Mesendoderm (in vitro differentiated cells): Measurements from ENCODE around the gene PALLD.

Experiments
- DNase-seq: peaks from one replicate; pipeline ENCODE4 v3.0.0; 2013
- H2AK5ac ChIP-seq: 2 replicates; pipeline ENCODE4 v1.6.1; 2013; ENCODE audit warnings: low read length, inconsistent platforms
- H2BK120ac ChIP-seq: 2 replicates; pipeline ENCODE4 v1.6.1; 2013; ENCODE audit warnings: low read depth, mild to moderate bottlenecking, low read length, moderate library complexity, mixed read lengths
- H2BK15ac ChIP-seq: replicated peaks from 2 replicates; pipeline ENCODE4 v1.6.1; 2013; ENCODE audit warnings: low read depth, mild to moderate bottlenecking, moderate library complexity
- H2BK5ac ChIP-seq: 2 replicates; pipeline ENCODE4 v1.6.1; 2013; ENCODE audit warnings: low read length, inconsistent platforms
- H3K18ac ChIP-seq: 2 replicates; pipeline ENCODE4 v1.6.1; 2013; ENCODE audit warnings: mild to moderate bottlenecking, low read length, mixed read lengths
- H3K23ac ChIP-seq: one replicate; pipeline ENCODE4 v1.6.1; 2013; ENCODE audit warnings: low read length
- H3K27ac ChIP-seq: 2 replicates; pipeline ENCODE4 v1.5.1; 2013; ENCODE audit warnings: low read depth, mild to moderate bottlenecking, inconsistent platforms, low read length, moderate library complexity
- H3K27me3 ChIP-seq: 2 replicates; pipeline ENCODE4 v1.6.1; 2013; ENCODE audit warnings: low read length, control low read depth, mild to moderate bottlenecking, inconsistent platforms; ENCODE audit not compliant: insufficient read depth, poor library complexity
- H3K36me3 ChIP-seq: 2 replicates; pipeline ENCODE4 v1.6.1; 2013; ENCODE audit warnings: low read length, inconsistent platforms; ENCODE audit not compliant: control insufficient read depth, insufficient read depth
- H3K4ac ChIP-seq: one replicate; pipeline ENCODE4 v1.6.1; 2013; ENCODE audit warnings: low read depth, mild to moderate bottlenecking, low read length, moderate library complexity
- H3K4me1 ChIP-seq: 2 replicates; pipeline ENCODE4 v1.6.1; 2013; ENCODE audit warnings: low read depth, low read length, inconsistent platforms; ENCODE audit not compliant: control insufficient read depth
- H3K4me2 ChIP-seq: 2 replicates; pipeline ENCODE4 v1.6.1; 2013; ENCODE audit warnings: low read length
- H3K4me3 ChIP-seq: 2 replicates; pipeline ENCODE4 v1.5.1; 2013; ENCODE audit warnings: mild to moderate bottlenecking, low read length
- H3K56ac ChIP-seq: one replicate; pipeline ENCODE4 v1.6.1; 2013; ENCODE audit warnings: low read length
- H3K79me1 ChIP-seq: 2 replicates; pipeline ENCODE4 v1.6.1; 2013; ENCODE audit warnings: low read length, inconsistent platforms
- H3K79me2 ChIP-seq: 2 replicates; pipeline ENCODE4 v1.6.1; 2013; ENCODE audit warnings: mild to moderate bottlenecking, low read length; ENCODE audit not compliant: control insufficient read depth, insufficient read depth
- H3K9ac ChIP-seq: 2 replicates; pipeline ENCODE4 v1.6.1; 2013; ENCODE audit warnings: low read length, inconsistent platforms
- H4K5ac ChIP-seq: one replicate; pipeline ENCODE4 v1.6.1; 2013; ENCODE audit warnings: low read length
- H4K8ac ChIP-seq: one replicate; pipeline ENCODE4 v1.6.1; 2013; ENCODE audit warnings: low read depth, mild to moderate bottlenecking, control low read depth, low read length, moderate library complexity
- WGBS: extraction: QIAGEN DNeasy Blood & Tissue Kit; methylation state at CpG from one replicate; pipeline ENCODE4 v1.1.7; 2013; ENCODE audit warnings: low lambda C conversion rate, missing lambda C conversion rate; ENCODE audit not compliant: insufficient coverage; ENCODE audit errors: extremely low coverage; 5-methylcytosine and 5-hydroxymethylcytosine counted together

PALLD gene

GRCh38 chr4:168622600-168622999 is 125.7 kb downstream of the PALLD start:
- no CpG with 5 or more reads among the region's 5 CpGs for WGBS
- no peak overlapping the region for H3K27ac ChIP-seq

GRCh38 chr4:168623011-168623410 is 126.2 kb downstream of the PALLD start:
- Histone ChIP-seq H3K4me1 (peaks cover 5% of the 10 kb centered on the region), H3K4ac (no peak overlapping the region), H3K79me1 (no peaks in the 10 kb centered on the region), H3K4me2 (no peak overlapping the region), H3K18ac (no peak overlapping the region), H4K8ac (no peak overlapping the region), H3K9ac (no peak overlapping the region), H4K5ac (no peak overlapping the region), H3K23ac (no peak overlapping the region), H2BK120ac (no peak overlapping the region), H2BK5ac (no peak overlapping the region), H2BK15ac (no peak overlapping the region), H3K27ac (no peak overlapping the region), H3K56ac (no peak overlapping the region), H3K27me3 (no peaks in the 10 kb centered on the region), H2AK5ac (no peak overlapping the region), H3K4me3 (no peak overlapping the region), H3K79me2 (no peaks in the 10 kb centered on the region), H3K36me3 (no peaks in the 10 kb centered on the region)
- no peak for DNase-seq

More at GRCh38 chr4:168622600-168622999, 125.7 kb downstream of the PALLD start:
- H3K9ac ChIP-seq: no peak overlapping the region
- H2AK5ac ChIP-seq: no peak overlapping the region
- H3K27me3 ChIP-seq: no peaks in the 10 kb centered on the region
- no peaks in the 10 kb centered on the region for H3K79me2 ChIP-seq
- H2BK15ac ChIP-seq: no peak overlapping the region
- H2BK5ac ChIP-seq: no peak overlapping the region
- no peak overlapping the region for H2BK120ac ChIP-seq
- H3K4ac ChIP-seq: no peak overlapping the region
- no peaks in the 10 kb centered on the region for H3K79me1 ChIP-seq
- no peak for DNase-seq
- H3K18ac ChIP-seq: no peak overlapping the region
- no peak overlapping the region for H3K23ac ChIP-seq
- no peak overlapping the region for H3K4me3 ChIP-seq
- no peak overlapping the region for H3K56ac ChIP-seq
- H4K8ac ChIP-seq: no peak overlapping the region
- no peaks in the 10 kb centered on the region for H3K36me3 ChIP-seq
- H3K4me2 ChIP-seq: no peak overlapping the region
- no peak overlapping the region for H4K5ac ChIP-seq
- H3K4me1 ChIP-seq: peaks cover 5% of the 10 kb centered on the region

- no peaks in the 10 kb centered on the region for H3K36me3 ChIP-seq
Observed at GRCh38 chr4:168623484-168623883, 126.6 kb downstream of the PALLD start.

GRCh38 chr4:168628251-168628650 is 131.4 kb downstream of the PALLD start:
- H3K27me3 ChIP-seq: no peaks in the 10 kb centered on the region
- WGBS: no CpG with 5 or more reads among the region's 5 CpGs

More at GRCh38 chr4:168623484-168623883, 126.6 kb downstream of the PALLD start:
- Histone ChIP-seq H4K5ac (no peak overlapping the region), H3K9ac (no peak overlapping the region), H4K8ac (no peak overlapping the region), H3K27ac (no peak overlapping the region), H3K56ac (no peak overlapping the region), H3K18ac (no peak overlapping the region), H2BK15ac (no peak overlapping the region), H3K4me3 (no peak overlapping the region), H3K79me1 (no peaks in the 10 kb centered on the region), H3K79me2 (no peaks in the 10 kb centered on the region), H3K23ac (no peak overlapping the region), H3K4ac (no peak overlapping the region), H3K27me3 (no peaks in the 10 kb centered on the region), H3K4me1 (peaks cover 5% of the 10 kb centered on the region), H2AK5ac (peak overlapping the region; percentile 53), H3K4me2 (no peak overlapping the region), H2BK5ac (no peak overlapping the region), H2BK120ac (no peak overlapping the region)
- WGBS: no CpG with 5 or more reads among the region's 5 CpGs
- no peak for DNase-seq

GRCh38 chr4:168629566-168629965 is 132.7 kb downstream of the PALLD start:
- Histone ChIP-seq H3K4me2 (no peak overlapping the region), H4K8ac (no peak overlapping the region), H3K4me1 (peaks cover 2% of the 10 kb centered on the region), H3K79me1 (no peaks in the 10 kb centered on the region), H3K36me3 (no peaks in the 10 kb centered on the region), H3K4me3 (no peak overlapping the region), H3K18ac (no peak overlapping the region), H2BK120ac (no peak overlapping the region), H3K9ac (no peak overlapping the region), H4K5ac (no peak overlapping the region), H2BK5ac (no peak overlapping the region), H3K23ac (no peak overlapping the region), H3K27ac (no peak overlapping the region), H3K27me3 (no peaks in the 10 kb centered on the region), H3K79me2 (no peaks in the 10 kb centered on the region), H3K4ac (no peak overlapping the region), H2AK5ac (no peak overlapping the region), H2BK15ac (no peak overlapping the region), H3K56ac (no peak overlapping the region)
- no CpG with 5 or more reads among the region's 4 CpGs for WGBS
- no peak for DNase-seq

More at GRCh38 chr4:168628251-168628650, 131.4 kb downstream of the PALLD start:
- H2BK5ac ChIP-seq: no peak overlapping the region
- H3K4me2 ChIP-seq: no peak overlapping the region
- no peak overlapping the region for H3K27ac ChIP-seq
- no peaks in the 10 kb centered on the region for H3K79me1 ChIP-seq
- H3K36me3 ChIP-seq: no peaks in the 10 kb centered on the region
- no peak overlapping the region for H2BK120ac ChIP-seq
- H3K9ac ChIP-seq: no peak overlapping the region
- no peak overlapping the region for H2AK5ac ChIP-seq
- H3K23ac ChIP-seq: no peak overlapping the region
- H4K5ac ChIP-seq: no peak overlapping the region
- H3K4me1 ChIP-seq: peaks cover 2% of the 10 kb centered on the region
- no peak for DNase-seq
- no peaks in the 10 kb centered on the region for H3K79me2 ChIP-seq
- no peak overlapping the region for H2BK15ac ChIP-seq
- no peak overlapping the region for H3K4ac ChIP-seq
- H3K4me3 ChIP-seq: no peak overlapping the region
- H4K8ac ChIP-seq: no peak overlapping the region
- H3K56ac ChIP-seq: no peak overlapping the region
- no peak overlapping the region for H3K18ac ChIP-seq

GRCh38 chr4:168630445-168631187 is 133.8 kb downstream of the PALLD start:
- 100% methylated on average over 2 of the region's 12 CpGs for WGBS
- no peak overlapping the region for H4K8ac ChIP-seq

More at GRCh38 chr4:168630445-168631187, 133.8 kb downstream of the PALLD start:
- H3K4me3 ChIP-seq: no peak overlapping the region
- H3K4me2 ChIP-seq: no peak overlapping the region
- H2AK5ac ChIP-seq: no peak overlapping the region
- no peaks in the 10 kb centered on the region for H3K27me3 ChIP-seq
- no peak overlapping the region for H3K4ac ChIP-seq
- no peak overlapping the region for H3K27ac ChIP-seq
- no peak overlapping the region for H4K5ac ChIP-seq
- H3K4me1 ChIP-seq: peaks cover 2% of the 10 kb centered on the region
- no peaks in the 10 kb centered on the region for H3K36me3 ChIP-seq
- no peak overlapping the region for H3K18ac ChIP-seq
- peak overlapping the region; percentile 29 for H2BK120ac ChIP-seq
- peak overlapping the region; percentile 50 for H3K9ac ChIP-seq
- H2BK5ac ChIP-seq: no peak overlapping the region
- H3K23ac ChIP-seq: no peak overlapping the region
- H3K79me1 ChIP-seq: no peaks in the 10 kb centered on the region
- H3K79me2 ChIP-seq: no peaks in the 10 kb centered on the region
- peak overlapping the region; percentile 73 for H3K56ac ChIP-seq
- H2BK15ac ChIP-seq: no peak overlapping the region
- DNase-seq: no peak
